Measurements from ENCODE around the gene TOP3A. TPM values are rescaled to one million over a fixed set of nuclear protein-coding genes. Genes with fewer than 3 reads are reported as not detected.

Gene TOP3A
- total and polyA plus RNA-seq, 11 donors: 9.4 to 26.1 (median 12.8) TPM

GRCh38 chr17:18251204-18251603, 63.6 kb downstream of the TOP3A start:
- intact Hi-C loops (cut with DNase I): loop anchor here in 2 of 10 donors (5.0 to 10.0 kb wide), 2 partner anchors 61 to 64 kb away; partner anchors contain the start of genes TOP3A (in 2 of the 2) and SMCR8 (in 1 of the 2)
- peaks cover 0 to 28% (median 24%) of the 10 kb centered on the region in 12 donors for H3K4me1 ChIP-seq
- no peak for ATAC-seq
- H3K4me3 ChIP-seq: no peak overlapping the region
- H3K27me3 ChIP-seq: no peaks in the 10 kb centered on the region
- no peak overlapping the region for H3K27ac ChIP-seq
- TF ChIP-seq, protein P1, sequence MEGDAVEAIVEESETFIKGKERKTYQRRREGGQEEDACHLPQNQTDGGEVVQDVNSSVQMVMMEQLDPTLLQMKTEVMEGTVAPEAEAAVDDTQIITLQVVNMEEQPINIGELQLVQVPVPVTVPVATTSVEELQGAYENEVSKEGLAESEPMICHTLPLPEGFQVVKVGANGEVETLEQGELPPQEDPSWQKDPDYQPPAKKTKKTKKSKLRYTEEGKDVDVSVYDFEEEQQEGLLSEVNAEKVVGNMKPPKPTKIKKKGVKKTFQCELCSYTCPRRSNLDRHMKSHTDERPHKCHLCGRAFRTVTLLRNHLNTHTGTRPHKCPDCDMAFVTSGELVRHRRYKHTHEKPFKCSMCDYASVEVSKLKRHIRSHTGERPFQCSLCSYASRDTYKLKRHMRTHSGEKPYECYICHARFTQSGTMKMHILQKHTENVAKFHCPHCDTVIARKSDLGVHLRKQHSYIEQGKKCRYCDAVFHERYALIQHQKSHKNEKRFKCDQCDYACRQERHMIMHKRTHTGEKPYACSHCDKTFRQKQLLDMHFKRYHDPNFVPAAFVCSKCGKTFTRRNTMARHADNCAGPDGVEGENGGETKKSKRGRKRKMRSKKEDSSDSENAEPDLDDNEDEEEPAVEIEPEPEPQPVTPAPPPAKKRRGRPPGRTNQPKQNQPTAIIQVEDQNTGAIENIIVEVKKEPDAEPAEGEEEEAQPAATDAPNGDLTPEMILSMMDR (IDR thresholded peaks at IDR 0.05): no peak
- TF ChIP-seq POLR2A (IDR thresholded peaks at IDR 0.05): no peak
- H3K9me3 ChIP-seq: no peaks in the 10 kb centered on the region
- no peak for DNase-seq
- WGBS, 4 donors: 74 to 81% (median 76%) methylated on average over 11 to 15 of the region's 15 CpGs
- H3K36me3 ChIP-seq: peaks cover 5 to 100% (median 98%) of the 10 kb centered on the region in 9 donors

DNA sequence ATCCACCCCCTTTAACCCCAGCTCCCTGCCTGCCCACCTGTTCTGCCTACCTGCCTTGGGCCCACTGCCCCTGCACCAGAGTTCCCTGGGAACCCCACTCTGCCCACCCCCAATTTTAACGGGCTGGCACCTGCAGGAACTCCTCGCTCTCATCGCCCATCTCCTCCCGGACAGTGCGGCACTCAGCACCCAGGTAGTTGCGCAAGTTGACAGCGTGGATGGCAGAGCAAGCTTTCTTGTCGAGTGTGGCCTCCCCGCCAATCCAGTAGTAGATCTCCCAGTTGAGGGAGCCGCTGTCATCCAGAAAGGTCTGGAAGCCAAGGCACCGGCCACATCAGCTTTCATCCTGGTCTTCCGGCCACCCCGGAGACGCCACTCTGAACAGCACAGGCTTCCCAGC, 64.1 kb downstream of the TOP3A start:
- Histone ChIP-seq H3K9me3 (no peaks in the 10 kb centered on the region), H3K27ac (no peak overlapping the region), H3K27me3 (no peaks in the 10 kb centered on the region), H3K4me1 (peaks cover 0 to 28% (median 23%) of the 10 kb centered on the region in 12 donors), H3K4me3 (no peak overlapping the region), H3K36me3 (peaks cover 5 to 100% (median 98%) of the 10 kb centered on the region in 9 donors)
- 86 to 95% (median 93%) methylated on average over 11 to 14 of the region's 14 CpGs for WGBS, 4 donors
- no peak for ATAC-seq
- no peak for DNase-seq
- intact Hi-C loops (cut with DNase I): loop anchor here in 2 of 10 donors (5.0 to 10.0 kb wide), 2 partner anchors 62 to 64 kb away; partner anchors contain the start of genes TOP3A (in 2 of the 2) and SMCR8 (in 1 of the 2)
- TF ChIP-seq POLR2A (IDR thresholded peaks at IDR 0.05): no peak
- TF ChIP-seq, protein P1 (IDR thresholded peaks at IDR 0.05): no peak

- Histone ChIP-seq H3K9me3 (no peaks in the 10 kb centered on the region), H3K27ac (no peak overlapping the region), H3K4me1 (peaks cover 0 to 28% (median 23%) of the 10 kb centered on the region in 12 donors), H3K27me3 (no peaks in the 10 kb centered on the region), H3K36me3 (peaks cover 5 to 100% (median 98%) of the 10 kb centered on the region in 9 donors), H3K4me3 (no peak overlapping the region)
- TF ChIP-seq POLR2A (IDR thresholded peaks at IDR 0.05): no peak
- TF ChIP-seq, protein P1 (IDR thresholded peaks at IDR 0.05): no peak
- 86 to 90% (median 87%) methylated on average over 9 of the region's 9 CpGs for WGBS, 4 donors
- DNase-seq: no peak
- no peak for ATAC-seq
- intact Hi-C loops (cut with DNase I): loop anchor here in 2 of 10 donors (5.0 to 10.0 kb wide), 2 partner anchors 62 to 65 kb away; partner anchors contain the start of genes TOP3A (in 2 of the 2) and SMCR8 (in 1 of the 2)
Observed at GRCh38 chr17:18250259-18250658, 64.5 kb downstream of the TOP3A start.

DNA sequence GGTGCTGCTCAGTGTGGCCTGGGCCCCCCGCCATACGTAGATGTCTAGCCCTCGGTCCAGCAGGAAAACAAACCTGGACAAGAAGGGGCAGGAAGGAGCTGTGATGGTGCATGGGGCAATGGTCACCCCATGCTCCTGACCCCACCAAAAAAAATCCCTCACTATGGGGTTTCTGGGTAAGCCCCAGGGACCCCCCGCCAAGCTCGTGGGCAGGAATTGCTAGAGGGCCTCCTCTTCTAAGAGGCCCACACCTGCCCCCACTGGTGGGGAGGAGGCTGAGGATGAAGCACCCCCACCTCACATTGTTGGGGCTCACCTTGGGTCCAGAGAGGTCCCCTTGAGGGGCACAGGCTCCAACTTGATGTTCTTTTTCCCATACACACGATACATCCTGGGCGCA, 66.0 kb downstream of the TOP3A start:
- H3K9me3 ChIP-seq: no peaks in the 10 kb centered on the region
- peak overlapping the region; percentile 29 to 88 (median 74) for H3K27ac ChIP-seq
- 69 to 82% (median 75%) methylated on average over 6 to 7 of the region's 7 CpGs for WGBS, 4 donors
- intact Hi-C loops (cut with DNase I): no loop called here
- no peak for TF ChIP-seq POLR2A (IDR thresholded peaks at IDR 0.05)
- TF ChIP-seq, protein P1 (IDR thresholded peaks at IDR 0.05): no peak
- peaks cover 0 to 28% (median 23%) of the 10 kb centered on the region in 12 donors for H3K4me1 ChIP-seq
- ATAC-seq: no peak
- DNase-seq: no peak
- no peak overlapping the region for H3K4me3 ChIP-seq
- no peaks in the 10 kb centered on the region for H3K27me3 ChIP-seq
- H3K36me3 ChIP-seq: peaks cover 5 to 100% (median 97%) of the 10 kb centered on the region in 9 donors
